Trophoblast cell (in vitro differentiated cells and primary cell): Measurements from ENCODE around the gene ZFP36.
"Not testable (repeated sequence)": the region's sequence is repeated elsewhere in the genome, so short reads cannot be mapped to it uniquely, and the experiment has no call there.

ENCODE experiments used
- DNase-seq, 2 donors: peaks; one replicate each; pipeline ENCODE4 v3.0.0-alpha.2; 2016
- H2AFZ ChIP-seq: 2 replicates; pipeline ENCODE4 v1.6.1; 2013; ENCODE audit warnings: low read length, moderate library complexity, mild to moderate bottlenecking; ENCODE audit not compliant: insufficient read depth, poor library complexity
- H2AK5ac ChIP-seq: 2 replicates; pipeline ENCODE4 v1.6.1; 2013; ENCODE audit warnings: mild to moderate bottlenecking, low read length
- H2BK120ac ChIP-seq: 2 replicates; pipeline ENCODE4 v1.6.1; 2013; ENCODE audit warnings: low read length, mild to moderate bottlenecking, moderate library complexity; ENCODE audit not compliant: insufficient read depth, poor library complexity
- H2BK12ac ChIP-seq: 2 replicates; pipeline ENCODE4 v1.6.1; 2013; ENCODE audit warnings: mild to moderate bottlenecking, low read length, moderate library complexity
- H2BK5ac ChIP-seq: 2 replicates; pipeline ENCODE4 v1.6.1; 2013; ENCODE audit warnings: low read length, low read depth, moderate library complexity, mild to moderate bottlenecking; ENCODE audit not compliant: poor library complexity
- H3K14ac ChIP-seq: 2 replicates; pipeline ENCODE4 v1.6.1; 2013; ENCODE audit warnings: mild to moderate bottlenecking, low read length
- H3K18ac ChIP-seq: 2 replicates; pipeline ENCODE4 v1.6.1; 2013; ENCODE audit warnings: mild to moderate bottlenecking, low read length
- H3K23ac ChIP-seq: 2 replicates; pipeline ENCODE4 v1.6.1; 2013; ENCODE audit warnings: low read length
- H3K27ac ChIP-seq: 2 replicates; pipeline ENCODE4 v1.5.1; 2013; ENCODE audit warnings: low read depth, mild to moderate bottlenecking, inconsistent platforms, low read length, moderate library complexity
- H3K27me3 ChIP-seq: 2 replicates; pipeline ENCODE4 v1.6.1; 2013; ENCODE audit warnings: inconsistent platforms, mild to moderate bottlenecking, low read length, moderate library complexity; ENCODE audit not compliant: insufficient read depth
- H3K36me3 ChIP-seq, 2 experiments: 1 replicate in 1 of 2; 2 replicates in 1 of 2; pipeline ENCODE4 v1.6.1; 2013; ENCODE audit warnings: low read length in 2 of 2, mild to moderate bottlenecking in 2 of 2, moderate library complexity in 1 of 2; ENCODE audit not compliant: insufficient read depth in 2 of 2, control insufficient read depth in 1 of 2
- H3K4ac ChIP-seq: 2 replicates; pipeline ENCODE4 v1.6.1; 2013; ENCODE audit warnings: low read depth, mild to moderate bottlenecking, low read length, moderate library complexity
- H3K4me1 ChIP-seq, 2 experiments: 1 replicate in 1 of 2; 2 replicates in 1 of 2; pipeline ENCODE4 v1.6.1; 2013; ENCODE audit warnings: low read length in 2 of 2, mild to moderate bottlenecking in 2 of 2, moderate library complexity in 1 of 2; ENCODE audit not compliant: insufficient read depth in 2 of 2, control insufficient read depth in 1 of 2
- H3K4me2 ChIP-seq: 2 replicates; pipeline ENCODE4 v1.6.1; 2013; ENCODE audit warnings: inconsistent platforms, mild to moderate bottlenecking, low read length, moderate library complexity
- H3K4me3 ChIP-seq: 2 replicates; pipeline ENCODE4 v1.5.1; 2013; ENCODE audit warnings: mild to moderate bottlenecking, low read depth, low read length, inconsistent platforms
- H3K79me1 ChIP-seq: one replicate; pipeline ENCODE4 v1.6.1; 2013; ENCODE audit warnings: low read length
- H3K79me2 ChIP-seq: 2 replicates; pipeline ENCODE4 v1.6.1; 2013; ENCODE audit warnings: low read length, mild to moderate bottlenecking; ENCODE audit not compliant: control insufficient read depth, insufficient read depth, poor library complexity
- H3K9ac ChIP-seq: 2 replicates; pipeline ENCODE4 v1.6.1; 2013; ENCODE audit warnings: mild to moderate bottlenecking, low read length
- H3K9me3 ChIP-seq: 2 replicates; pipeline ENCODE4 v1.6.1; 2013; ENCODE audit warnings: low read depth, mild to moderate bottlenecking, control low read depth, inconsistent platforms, low read length; ENCODE audit not compliant: insufficient read depth
- H4K12ac ChIP-seq: 2 replicates; pipeline ENCODE4 v1.6.1; 2013; ENCODE audit warnings: low read depth, mild to moderate bottlenecking, low read length, moderate library complexity
- H4K8ac ChIP-seq: 2 replicates; pipeline ENCODE4 v1.6.1; 2013; ENCODE audit warnings: low read depth, mild to moderate bottlenecking, low read length, moderate library complexity
- H4K91ac ChIP-seq: one replicate; pipeline ENCODE4 v1.6.1; 2013; ENCODE audit warnings: low read depth, mild to moderate bottlenecking, low read length, moderate library complexity
- WGBS: extraction: QIAGEN DNeasy Blood & Tissue Kit; methylation state at CpG from one replicate; pipeline ENCODE4 v1.1.7; 2013; ENCODE audit warnings: missing lambda C conversion rate; ENCODE audit not compliant: insufficient read length, insufficient coverage; ENCODE audit errors: extremely low coverage; 5-methylcytosine and 5-hydroxymethylcytosine counted together

The ZFP36 gene

DNA sequence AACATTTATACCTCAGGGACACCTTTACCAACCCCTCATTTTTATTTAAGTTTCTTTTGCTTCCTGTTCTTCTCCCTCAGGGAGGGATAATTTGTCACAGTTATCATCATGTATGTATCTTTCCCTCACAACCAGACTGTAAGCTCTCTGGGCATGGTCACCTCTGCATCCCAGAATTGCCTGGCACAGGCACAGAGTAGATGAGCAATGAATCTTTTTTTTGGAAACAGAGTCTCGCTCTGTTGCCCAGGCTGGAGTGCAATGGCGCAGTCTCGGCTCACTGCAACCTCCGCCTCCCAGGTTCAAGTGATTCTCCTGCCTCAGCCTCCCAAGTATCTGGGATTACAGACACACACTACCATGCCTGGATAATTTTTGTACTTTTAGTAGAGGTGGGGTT, 27.3 kb upstream of the ZFP36 start:
- not testable (repeated sequence) for H3K23ac ChIP-seq, H4K8ac ChIP-seq, H3K79me1 ChIP-seq, H3K9ac ChIP-seq, H3K4ac ChIP-seq, H4K12ac ChIP-seq, H3K4me3 ChIP-seq, H3K79me2 ChIP-seq, H2BK12ac ChIP-seq, H2BK120ac ChIP-seq, H2BK5ac ChIP-seq, H3K9me3 ChIP-seq, H2AFZ ChIP-seq, H3K27me3 ChIP-seq, H3K4me1 ChIP-seq, H3K14ac ChIP-seq, H4K91ac ChIP-seq, DNase-seq, H2AK5ac ChIP-seq, H3K18ac ChIP-seq, H3K27ac ChIP-seq, H3K4me2 ChIP-seq
- peaks cover 81 to 93% of the 10 kb centered on the region in 2 experiments for H3K36me3 ChIP-seq
- WGBS = no CpG with 5 or more reads among the region's 4 CpGs

DNA sequence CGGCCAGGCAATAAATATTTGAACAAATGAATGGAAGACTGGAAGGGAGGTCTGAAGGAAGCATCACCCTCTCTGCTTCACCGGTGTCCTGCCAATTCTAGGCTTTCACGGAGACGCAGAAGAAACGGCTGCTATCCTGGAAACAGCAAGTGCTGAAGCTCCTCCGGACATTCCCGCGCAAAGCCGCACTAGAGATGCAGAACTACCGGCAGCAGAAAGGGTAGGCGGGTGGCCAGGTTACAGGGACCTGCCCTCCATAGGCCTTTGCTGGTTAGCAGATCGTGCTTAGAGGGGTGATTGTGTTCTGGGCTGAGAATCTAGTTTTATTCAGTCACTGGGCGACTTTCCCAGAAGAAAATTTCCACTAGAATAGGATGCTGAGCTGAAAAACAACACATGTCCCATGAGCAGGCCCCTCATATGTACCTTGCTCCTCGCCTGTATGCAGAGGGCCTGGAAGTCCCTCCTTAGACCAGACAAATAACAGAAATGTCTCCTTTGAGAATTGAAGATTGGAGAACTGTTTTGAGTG, 26.7 kb upstream of the ZFP36 start:
- no peaks in the 10 kb centered on the region for H3K27me3 ChIP-seq
- H3K9me3 ChIP-seq = no peaks in the 10 kb centered on the region
- H2BK120ac ChIP-seq = no peak overlapping the region
- no peak overlapping the region for H4K12ac ChIP-seq
- no peak overlapping the region for H3K18ac ChIP-seq
- no peak overlapping the region for H3K27ac ChIP-seq
- H2BK12ac ChIP-seq = no peak overlapping the region
- no peak overlapping the region for H3K4ac ChIP-seq
- no peak overlapping the region for H4K8ac ChIP-seq
- H2AFZ ChIP-seq = no peak overlapping the region
- H3K23ac ChIP-seq = no peak overlapping the region
- no peak overlapping the region for H2BK5ac ChIP-seq
- H3K4me3 ChIP-seq = no peak overlapping the region
- no peak for DNase-seq
- no peaks in the 10 kb centered on the region for H3K79me1 ChIP-seq
- H3K4me2 ChIP-seq = no peak overlapping the region
- no peak overlapping the region for H3K9ac ChIP-seq
- peaks cover 82 to 95% of the 10 kb centered on the region in 2 experiments for H3K36me3 ChIP-seq
- H3K79me2 ChIP-seq = no peaks in the 10 kb centered on the region
- no peak overlapping the region for H4K91ac ChIP-seq
- no peak overlapping the region for H2AK5ac ChIP-seq
- no peak overlapping the region for H3K14ac ChIP-seq
- no peaks in the 10 kb centered on the region for H3K4me1 ChIP-seq
- WGBS = no CpG with 5 or more reads among the region's 14 CpGs

DNA sequence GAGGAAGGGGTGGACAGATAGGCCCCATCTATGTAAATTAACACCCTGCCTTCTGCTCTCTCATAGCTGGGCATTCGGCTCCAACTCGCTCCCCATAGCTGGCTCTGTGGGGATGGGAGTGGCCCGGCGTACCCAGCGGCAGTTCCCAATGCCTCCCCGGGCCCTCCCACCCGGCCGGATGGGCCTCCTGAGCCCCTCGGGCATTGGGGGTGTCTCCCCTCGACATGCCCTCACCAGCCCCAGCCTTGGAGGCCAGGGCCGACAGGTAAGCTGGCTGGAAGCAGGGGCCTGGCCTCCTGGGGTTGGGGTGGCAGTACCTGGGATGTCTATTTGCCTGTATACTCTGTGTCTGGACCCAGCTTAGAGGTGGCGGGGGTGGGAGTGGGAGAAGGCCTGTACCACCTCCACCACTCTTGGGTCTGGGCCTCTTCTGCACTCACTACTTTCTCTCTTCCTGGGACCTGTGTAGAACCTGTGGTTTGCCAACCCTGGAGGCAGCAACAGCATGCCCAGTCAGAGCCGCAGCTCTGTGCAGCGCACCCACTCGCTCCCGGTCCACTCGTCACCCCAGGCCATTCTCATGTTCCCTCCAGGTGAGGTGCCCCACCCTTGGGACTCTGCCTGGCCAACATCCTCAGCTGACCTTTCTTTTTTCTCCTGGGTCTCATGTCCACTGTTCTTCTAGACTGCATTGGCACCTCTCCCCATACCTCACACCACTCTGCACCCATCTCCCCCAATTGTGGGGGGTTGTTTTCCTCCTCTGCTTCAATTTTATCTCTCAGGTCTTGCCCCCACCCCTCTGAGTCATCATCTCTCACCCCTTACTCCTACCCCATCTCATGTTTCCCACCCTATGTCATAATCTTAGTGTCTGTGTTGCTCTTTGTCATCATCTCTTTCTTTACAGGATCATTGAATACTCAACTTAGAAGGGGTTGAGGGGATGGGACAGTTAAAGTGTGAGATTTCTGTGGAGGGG, 25.8 kb upstream of the ZFP36 start:
- Histone ChIP-seq H2BK12ac (no peak overlapping the region), H3K4me2 (no peak overlapping the region), H4K12ac (no peak overlapping the region), H3K23ac (no peak overlapping the region), H3K27me3 (no peaks in the 10 kb centered on the region), H2AK5ac (no peak overlapping the region), H3K14ac (no peak overlapping the region), H2AFZ (no peak overlapping the region), H3K4me1 (no peaks in the 10 kb centered on the region), H3K4me3 (no peak overlapping the region), H3K79me2 (no peaks in the 10 kb centered on the region), H4K91ac (no peak overlapping the region), H2BK120ac (no peak overlapping the region), H3K4ac (no peak overlapping the region), H2BK5ac (no peak overlapping the region), H4K8ac (no peak overlapping the region), H3K9ac (no peak overlapping the region), H3K9me3 (no peaks in the 10 kb centered on the region), H3K18ac (no peak overlapping the region), H3K79me1 (no peaks in the 10 kb centered on the region), H3K27ac (no peak overlapping the region), H3K36me3 (peaks cover 80 to 94% of the 10 kb centered on the region in 2 experiments)
- DNase-seq = no peak
- no CpG with 5 or more reads among the region's 17 CpGs for WGBS

DNA sequence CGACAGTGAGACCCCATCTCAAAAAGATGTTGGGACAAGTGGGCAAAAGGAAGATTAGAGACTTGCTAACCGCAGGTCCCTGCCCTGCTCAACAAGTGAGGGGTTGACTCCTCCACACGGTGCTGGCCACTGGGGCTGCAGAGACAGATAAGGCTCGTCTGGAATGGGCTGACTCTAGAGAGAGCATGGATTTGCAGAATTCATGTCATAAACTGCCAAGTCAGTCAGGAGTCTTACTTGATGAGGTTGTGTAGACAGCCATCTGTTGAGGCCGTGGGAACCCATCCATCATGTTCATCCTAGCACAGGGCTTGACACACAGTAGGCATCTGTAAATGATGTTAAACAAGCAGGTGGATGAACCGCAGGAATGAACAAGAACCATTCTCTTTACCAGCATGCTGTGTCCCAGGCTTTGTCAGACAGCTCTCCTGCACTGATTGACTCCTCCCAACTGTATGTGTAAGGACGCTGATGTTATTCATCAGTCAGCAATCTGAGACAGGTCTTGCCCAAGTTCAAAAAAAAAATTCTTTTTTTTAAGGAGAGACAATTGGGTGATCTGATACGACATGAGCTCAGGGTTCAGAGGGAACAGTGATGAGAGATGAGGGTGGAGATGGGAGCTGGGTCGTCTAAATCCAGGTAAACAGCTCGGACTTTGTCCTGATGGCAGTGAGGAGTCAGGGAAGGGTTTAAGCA, 24.6 kb upstream of the ZFP36 start:
- Histone ChIP-seq H3K4me1 (no peaks in the 10 kb centered on the region), H2BK120ac (no peak overlapping the region), H3K79me1 (no peaks in the 10 kb centered on the region), H3K9me3 (no peaks in the 10 kb centered on the region), H2AFZ (no peak overlapping the region), H2BK5ac (no peak overlapping the region), H3K4ac (no peak overlapping the region), H4K12ac (no peak overlapping the region), H3K79me2 (no peaks in the 10 kb centered on the region), H3K18ac (no peak overlapping the region), H3K27me3 (no peaks in the 10 kb centered on the region), H3K23ac (no peak overlapping the region), H3K4me2 (no peak overlapping the region), H3K36me3 (peaks cover 78 to 93% of the 10 kb centered on the region in 2 experiments), H2BK12ac (no peak overlapping the region), H3K4me3 (no peak overlapping the region), H2AK5ac (no peak overlapping the region), H4K8ac (no peak overlapping the region), H3K9ac (no peak overlapping the region), H3K14ac (no peak overlapping the region), H4K91ac (no peak overlapping the region), H3K27ac (no peak overlapping the region)
- no CpG with 5 or more reads among the region's 10 CpGs for WGBS
- peak in 1 of 2 donors; percentile 41 for DNase-seq
